Hepatocyte (in vitro differentiated cells): ENCODE results near the gene CFAP91. TPM values are rescaled to one million over a fixed set of nuclear protein-coding genes. Genes with fewer than 3 reads are reported as not detected.

Experiments used
- DNase-seq: peaks from one replicate; pipeline ENCODE4 v3.0.0-alpha.2; 2016; ENCODE audit warnings: low spot score
- H2AFZ ChIP-seq: fragments of 200-600 bp; sonication (generic); 2 replicates; pipeline ENCODE4 v1.6.0; 2016; ENCODE audit warnings: antibody characterized with exemption, mild to moderate bottlenecking
- H3K27ac ChIP-seq: fragments of 200-600 bp; sonication (generic); 2 replicates; pipeline ENCODE4 v1.5.1; 2016; ENCODE audit warnings: mild to moderate bottlenecking
- H3K27me3 ChIP-seq: fragments of 200-600 bp; sonication (generic); 2 replicates; pipeline ENCODE4 v1.6.1; 2016
- H3K36me3 ChIP-seq: fragments of 200-600 bp; sonication (generic); replicated peaks from 2 replicates; pipeline ENCODE4 v1.5.1; 2016; ENCODE audit warnings: low read depth; ENCODE audit not compliant: insufficient read depth
- H3K4me1 ChIP-seq: fragments of 200-600 bp; sonication (generic); 2 replicates; pipeline ENCODE4 v1.5.1; 2016; ENCODE audit warnings: mild to moderate bottlenecking, moderate library complexity; ENCODE audit not compliant: insufficient read depth
- H3K4me2 ChIP-seq: fragments of 200-600 bp; sonication (generic); 2 replicates; pipeline ENCODE4 v1.6.0; 2016
- H3K4me3 ChIP-seq: fragments of 200-600 bp; sonication (generic); 2 replicates; pipeline ENCODE4 v1.5.1; 2016; ENCODE audit warnings: mild to moderate bottlenecking
- H3K79me2 ChIP-seq: fragments of 200-600 bp; sonication (generic); 2 replicates; pipeline ENCODE4 v1.6.0; 2017; ENCODE audit warnings: mild to moderate bottlenecking
- H3K9me2 ChIP-seq: fragments of 200-600 bp; sonication (generic); replicated peaks from 2 replicates; pipeline ENCODE4 v1.6.0; 2017; ENCODE audit warnings: mild to moderate bottlenecking; ENCODE audit not compliant: insufficient read depth
- H3K9me3 ChIP-seq: fragments of 200-600 bp; sonication (generic); 2 replicates; pipeline ENCODE4 v1.5.1; 2016; ENCODE audit warnings: low read depth, mild to moderate bottlenecking
- H4K20me1 ChIP-seq: fragments of 200-600 bp; sonication (generic); 2 replicates; pipeline ENCODE4 v1.6.0; 2016; ENCODE audit warnings: mild to moderate bottlenecking; ENCODE audit not compliant: insufficient read depth, poor library complexity, severe bottlenecking
- CTCF ChIP-seq: fragments of 200-600 bp; sonication (generic); IDR thresholded peaks from 2 replicates; pipeline ENCODE4 v1.5.1; 2016; ENCODE audit warnings: antibody characterized with exemption, mild to moderate bottlenecking; ENCODE audit not compliant: poor library complexity
- EZH2 ChIP-seq: fragments of 200-600 bp; sonication (generic); IDR thresholded peaks from 2 replicates; pipeline ENCODE4 v1.6.1; 2016; ENCODE audit warnings: antibody characterized with exemption, mild to moderate bottlenecking, borderline replicate concordance
- EZH2phosphoT487 ChIP-seq: fragments of 200-600 bp; sonication (generic); IDR thresholded peaks from one replicate; pipeline ENCODE4 v1.6.1; 2018; ENCODE audit warnings: antibody characterized with exemption, mild to moderate bottlenecking, low read depth, moderate library complexity; ENCODE audit not compliant: unreplicated experiment, severe bottlenecking
- WGBS: methylation state at CpG from one replicate; pipeline ENCODE4 v1.1.6; 2016; ENCODE audit warnings: low lambda C conversion rate; ENCODE audit errors: missing lambda C conversion rate; 5-methylcytosine and 5-hydroxymethylcytosine counted together
- polyA plus RNA-seq: library from polyadenylated mRNA; unstranded; fragments of >200 nt; fragmentation: Nextera tagmentation; extraction: Ambion mirVana; gene quantifications from 2 replicates; pipeline ENCODE4 v1.2.1, GENCODE V29; 2016
- total RNA-seq: library from RNA; depleted of rRNA; stranded (reverse); fragments of >200 nt; gene quantifications from 2 replicates; pipeline ENCODE4 v1.2.3, GENCODE V29; 2014

CFAP91 gene
- 1.4 and 2.3 TPM in 2 replicates for total RNA-seq
- polyA plus RNA-seq, result 0.77 TPM in 1 of 2 replicates, not detected in the other

- Histone ChIP-seq H3K4me2 (peak within 1 kb of the TSS; percentile 89), H3K4me3 (peak within 1 kb of the TSS; percentile 20), H3K36me3 (no peaks in the 10 kb centered on the region), H3K9me3 (no peaks in the 10 kb centered on the region), H3K27me3 (no peaks in the 10 kb centered on the region), H3K79me2 (no peaks in the 10 kb centered on the region), H3K4me1 (no peaks in the 10 kb centered on the region), H2AFZ (peak within 1 kb of the TSS; percentile 33), H3K27ac (no peak within 1 kb of the TSS), H3K9me2 (no peaks in the 10 kb centered on the region), H4K20me1 (no peaks in the 10 kb centered on the region)
- DNase-seq, result peak; percentile 97
- 12% methylated on average over 54 of the region's 59 CpGs for WGBS
- no peak for TF ChIP-seq EZH2
- TF ChIP-seq EZH2phosphoT487, result no peak
- no peak for TF ChIP-seq CTCF
Measured at GRCh38 chr3:119702530-119703527, at the start of gene CFAP91. CFAP91 (plus strand) TSS chr3:119703022; CDS start chr3:119703099, 77 bp downstream.

GRCh38 chr3:119653876-119654275 lies 48.9 kb upstream of the CFAP91 start:
- H3K36me3 ChIP-seq, result no peaks in the 10 kb centered on the region
- WGBS, result 44% methylated on average over 2 of the region's 2 CpGs
- no peaks in the 10 kb centered on the region for H3K4me1 ChIP-seq
- no peaks in the 10 kb centered on the region for H3K79me2 ChIP-seq
- H3K27ac ChIP-seq, result no peak overlapping the region
- no peak overlapping the region for H3K4me2 ChIP-seq
- TF ChIP-seq EZH2 (no peak), EZH2phosphoT487 (no peak), CTCF (no peak)
- no peaks in the 10 kb centered on the region for H3K9me2 ChIP-seq
- H3K27me3 ChIP-seq, result no peaks in the 10 kb centered on the region
- H4K20me1 ChIP-seq, result no peaks in the 10 kb centered on the region
- H2AFZ ChIP-seq, result no peak overlapping the region
- no peak overlapping the region for H3K4me3 ChIP-seq
- DNase-seq, result no peak
- no peaks in the 10 kb centered on the region for H3K9me3 ChIP-seq

GRCh38 chr3:119657887-119658702 lies 44.7 kb upstream of the CFAP91 start:
- Histone ChIP-seq H3K4me3 (no peak overlapping the region), H3K36me3 (no peaks in the 10 kb centered on the region), H3K9me3 (no peaks in the 10 kb centered on the region), H3K4me1 (peaks cover 22% of the 10 kb centered on the region), H3K27ac (no peak overlapping the region), H2AFZ (no peak overlapping the region), H4K20me1 (no peaks in the 10 kb centered on the region), H3K27me3 (no peaks in the 10 kb centered on the region), H3K79me2 (no peaks in the 10 kb centered on the region), H3K9me2 (no peaks in the 10 kb centered on the region), H3K4me2 (no peak overlapping the region)
- no peak for DNase-seq
- TF ChIP-seq EZH2 (no peak), EZH2phosphoT487 (no peak), CTCF (no peak)
- 89% methylated on average over 4 of the region's 4 CpGs for WGBS
